GM21723 (cell line): ENCODE measurements around the gene MEGF11.

ENCODE experiments used
- ATAC-seq: cut with Tn5 transposase; IDR thresholded peaks from one replicate; pipeline ENCODE4 v1.9.1; 2021; ENCODE audit warnings: mild to moderate bottlenecking, moderate library complexity; ENCODE audit not compliant: unreplicated experiment

Gene MEGF11

GRCh38 chr15:66178531-66178910 is 75.0 kb downstream of the MEGF11 start:
- no peak for ATAC-seq

DNA sequence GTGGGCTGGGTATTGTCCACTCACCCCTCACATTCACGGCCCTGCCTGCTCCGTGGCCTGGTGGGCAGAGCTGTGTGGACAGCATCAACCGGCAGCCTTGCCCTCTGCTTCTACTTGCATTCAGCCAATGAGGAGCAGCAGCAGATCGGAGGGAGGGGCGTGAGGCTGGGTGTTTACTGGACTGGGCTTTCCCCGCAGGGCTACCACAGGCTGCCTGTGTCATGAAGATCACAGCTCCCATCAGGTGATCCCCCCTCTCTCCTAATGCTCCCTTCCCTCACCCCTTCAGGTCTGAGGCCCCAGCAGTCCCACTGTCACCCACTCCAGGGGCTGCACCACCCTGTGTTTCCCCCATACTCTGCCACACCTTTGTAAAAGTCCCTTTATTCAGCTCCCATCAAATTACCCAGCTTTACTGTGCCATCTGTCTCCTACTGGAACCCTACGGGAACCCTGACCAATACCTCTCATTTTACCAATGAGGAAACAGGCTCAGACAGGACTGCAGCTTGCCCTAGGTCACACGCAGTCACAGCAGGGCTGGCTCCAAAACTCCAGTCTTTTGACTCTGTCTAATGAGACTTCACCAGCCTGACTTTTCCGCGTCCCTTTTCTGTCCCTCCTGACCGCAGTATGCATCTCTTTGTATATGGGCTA is 81.1 kb downstream of the MEGF11 start:
- no peak for ATAC-seq

- no peak for ATAC-seq
Observed at GRCh38 chr15:66171841-66172240, 81.7 kb downstream of the MEGF11 start.

- no peak for ATAC-seq
Observed at GRCh38 chr15:66170716-66171115, 82.8 kb downstream of the MEGF11 start.

- no peak for ATAC-seq
Observed at GRCh38 chr15:66170042-66170441, 83.5 kb downstream of the MEGF11 start.

- ATAC-seq, result no peak
Observed at GRCh38 chr15:66169625-66170024, 83.9 kb downstream of the MEGF11 start.

DNA sequence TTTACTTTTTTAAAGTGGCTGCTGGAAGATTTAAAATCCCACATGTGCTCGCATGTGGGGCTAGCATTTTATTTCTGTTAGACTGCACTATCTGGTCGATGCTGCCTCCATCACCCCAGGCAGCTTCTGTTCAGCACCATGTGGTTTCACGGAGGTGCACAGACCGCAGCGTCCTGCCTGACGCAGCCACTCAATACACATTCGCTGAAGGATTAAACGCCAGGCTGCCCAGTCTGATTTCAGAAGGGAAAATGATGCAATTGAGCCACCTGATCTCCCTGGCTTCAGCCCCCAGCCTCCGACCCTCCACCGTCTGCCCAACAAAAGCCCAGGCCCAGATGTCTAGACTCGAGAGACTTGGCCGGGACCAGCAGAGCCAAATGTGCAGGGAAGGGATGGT is 84.5 kb downstream of the MEGF11 start:
- no peak for ATAC-seq

DNA sequence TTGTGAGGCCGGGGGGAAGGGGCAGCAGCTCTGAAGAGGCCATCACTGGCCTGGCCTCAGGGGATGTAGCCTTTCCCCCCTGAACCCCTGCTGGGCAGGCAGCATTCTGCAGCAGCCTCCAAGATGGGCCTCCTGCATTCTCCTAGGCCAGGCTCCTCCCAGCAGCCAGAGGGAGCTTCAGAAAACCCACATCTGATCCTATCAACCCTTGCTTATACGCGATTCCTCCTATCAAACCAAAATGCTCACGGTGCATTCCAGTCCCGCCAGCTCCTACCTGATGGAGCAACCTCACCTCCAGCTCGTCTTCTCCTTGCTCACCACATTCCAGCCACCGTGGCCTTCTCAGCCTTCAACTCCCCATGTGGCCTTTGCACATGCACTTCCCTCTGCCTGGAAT is 85.7 kb downstream of the MEGF11 start:
- no peak for ATAC-seq

DNA sequence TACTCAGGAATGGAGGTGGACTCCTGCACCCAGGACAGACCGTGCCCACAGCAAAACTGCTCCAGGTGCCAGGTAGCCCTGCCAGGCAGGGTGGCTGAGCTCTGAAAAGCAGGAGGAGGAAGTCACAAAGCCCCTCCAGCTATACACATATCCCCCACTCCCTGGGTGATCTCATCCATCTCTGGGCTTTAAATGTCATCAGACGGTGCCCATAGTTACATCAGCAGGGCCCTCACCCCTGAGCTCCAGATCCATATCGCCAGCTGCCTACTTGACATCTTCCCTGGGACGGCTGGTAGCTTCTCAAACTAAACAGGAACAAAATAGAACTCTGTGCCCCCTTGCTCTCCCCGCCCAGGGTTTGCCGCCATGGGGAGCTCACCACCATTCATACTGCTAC is 87.7 kb downstream of the MEGF11 start:
- no peak for ATAC-seq

DNA sequence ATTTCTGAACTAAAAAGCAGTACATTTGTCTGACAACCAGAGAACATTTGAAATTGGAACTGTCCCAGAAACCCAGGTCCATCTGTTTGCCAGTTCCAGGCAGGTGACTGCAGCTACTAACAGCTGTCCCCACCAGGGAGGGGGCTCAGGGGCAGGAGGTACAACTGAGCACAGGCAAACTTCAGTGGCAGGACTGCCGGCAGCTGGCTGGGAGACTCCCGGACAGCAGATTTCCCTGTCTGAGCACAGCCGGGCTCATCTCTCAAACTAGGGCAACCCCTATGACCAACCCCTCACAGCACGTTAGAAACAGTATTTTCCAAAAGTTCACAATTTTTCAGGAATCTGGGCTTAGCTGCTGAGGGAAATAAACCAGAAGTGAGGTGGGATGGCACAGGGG is 88.8 kb downstream of the MEGF11 start:
- no peak for ATAC-seq

GRCh38 chr15:66163553-66163952 is 90.0 kb downstream of the MEGF11 start:
- no peak for ATAC-seq

GRCh38 chr15:66162286-66162685 is 91.3 kb downstream of the MEGF11 start:
- ATAC-seq, result no peak

DNA sequence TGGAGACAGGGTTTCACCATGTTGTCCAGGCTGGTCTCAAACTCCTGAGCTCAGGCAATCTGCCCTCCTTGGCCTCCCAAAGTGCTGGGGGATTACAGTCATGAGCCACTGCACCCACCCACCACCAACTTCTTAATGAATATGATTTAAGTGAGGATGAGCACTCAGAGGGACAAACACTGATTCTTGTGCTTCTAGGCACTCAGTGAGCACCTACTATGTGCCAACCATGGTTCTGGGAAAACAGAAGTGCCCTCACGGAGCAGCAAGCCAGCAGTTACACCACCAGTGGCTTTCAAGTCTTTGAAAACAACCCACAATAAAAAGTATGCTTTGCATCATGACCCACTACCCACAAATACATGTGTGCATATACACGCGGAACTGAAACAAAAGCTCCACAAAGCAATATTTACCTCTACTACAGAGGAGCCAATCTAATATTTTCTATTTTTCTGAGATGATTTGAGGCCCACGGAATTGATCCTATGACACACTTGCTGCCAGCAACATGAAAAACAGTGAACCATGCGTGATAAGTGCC is 91.9 kb downstream of the MEGF11 start:
- ATAC-seq, result no peak

GRCh38 chr15:66161108-66161507 is 92.4 kb downstream of the MEGF11 start:
- no peak for ATAC-seq

GRCh38 chr15:66157507-66157906 is 96.0 kb downstream of the MEGF11 start:
- no peak for ATAC-seq

- ATAC-seq, result no peak
Observed at GRCh38 chr15:66156310-66156975, 97.1 kb downstream of the MEGF11 start.

DNA sequence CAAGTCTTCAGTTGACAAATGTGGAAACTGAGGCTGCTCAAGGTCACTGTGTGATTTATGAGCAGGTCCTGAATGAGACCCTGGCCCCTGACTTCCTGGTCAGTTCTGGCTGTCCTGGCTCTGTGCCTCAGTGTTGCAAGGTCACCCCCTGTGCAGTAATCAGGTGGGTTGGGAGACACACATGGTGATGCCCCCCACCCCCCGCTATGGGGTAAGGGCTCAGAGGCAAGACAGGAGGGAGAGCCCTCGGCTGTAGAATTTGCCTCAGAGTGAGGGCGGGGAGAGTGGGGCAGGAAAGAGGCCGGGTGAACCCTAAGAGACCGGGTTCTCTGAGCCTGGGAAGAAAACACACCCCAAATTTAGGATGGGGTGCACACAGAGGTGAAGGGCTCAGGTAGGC is 98.5 kb downstream of the MEGF11 start:
- ATAC-seq, result no peak

DNA sequence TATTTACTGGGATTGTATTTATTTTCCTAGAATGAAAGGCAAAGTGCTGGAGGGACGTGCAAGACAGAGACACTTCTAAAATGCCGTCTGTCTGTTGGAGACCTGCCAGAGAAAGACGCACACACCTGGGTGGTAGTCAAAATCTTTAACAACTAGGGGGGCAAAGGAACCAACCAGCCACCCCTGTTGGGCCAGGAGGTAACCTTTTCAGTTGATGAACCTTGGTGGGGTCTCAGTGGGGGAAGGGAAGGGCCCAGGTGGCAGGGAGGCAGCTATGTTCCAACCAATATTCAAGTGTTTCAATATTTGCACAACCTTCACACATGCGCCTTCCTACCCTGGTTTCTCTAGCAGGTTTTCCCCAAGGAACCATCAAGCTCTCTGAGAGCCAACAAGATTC is 99.0 kb downstream of the MEGF11 start:
- no peak for ATAC-seq

DNA sequence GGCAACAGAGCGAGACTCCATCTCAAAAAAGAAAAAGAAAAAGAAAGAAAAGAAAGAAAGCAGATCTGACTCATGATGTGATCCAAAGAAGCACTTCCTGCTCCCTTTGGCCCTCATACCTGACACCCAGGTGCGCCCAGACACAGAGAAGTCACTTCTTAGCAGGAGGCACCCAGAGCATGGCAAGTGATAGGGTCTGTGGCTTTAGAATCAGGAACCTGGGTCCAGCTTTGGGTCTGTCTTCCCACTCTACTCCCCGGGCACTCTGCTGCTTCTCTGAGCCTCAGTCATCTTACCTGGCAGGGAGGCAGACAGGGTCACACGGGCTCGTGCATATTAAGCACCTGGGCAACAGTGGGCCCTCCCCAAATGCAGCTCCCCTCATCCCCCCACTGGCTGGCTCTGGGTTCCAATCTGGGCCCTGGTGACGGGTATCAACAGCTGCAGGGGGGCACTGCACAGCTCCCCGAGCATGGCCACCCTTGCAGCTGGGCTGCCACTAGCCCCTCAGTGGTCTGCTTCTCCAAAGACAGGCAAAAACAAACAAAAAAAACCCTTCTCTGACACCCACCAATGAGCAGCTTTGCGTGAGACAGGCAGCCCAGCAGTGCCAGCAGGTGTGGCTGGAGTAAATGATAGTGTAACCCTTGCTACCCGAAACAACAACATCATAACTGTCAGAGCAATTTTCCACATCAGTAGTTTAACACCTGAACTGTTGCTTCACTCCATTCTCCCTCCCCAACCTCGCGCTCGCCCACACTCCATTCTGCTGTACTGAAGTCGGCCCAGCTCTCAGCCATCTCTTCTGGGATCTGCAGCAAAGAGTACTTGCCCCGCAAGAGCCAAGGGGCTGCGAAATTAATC is 99.8 kb downstream of the MEGF11 start:
- no peak for ATAC-seq

- no peak for ATAC-seq
Observed at GRCh38 chr15:66152650-66153049, 100.9 kb downstream of the MEGF11 start.

- ATAC-seq, result no peak
Observed at GRCh38 chr15:66151809-66152208, 101.7 kb downstream of the MEGF11 start.

- ATAC-seq, result no peak
Observed at GRCh38 chr15:66149871-66150270, 103.7 kb downstream of the MEGF11 start.
